OCI-LY7 (cell line): Measurements from ENCODE around the gene HMCN1. TPM values are rescaled to one million over a fixed set of nuclear protein-coding genes. Genes with fewer than 3 reads are reported as not detected.

Experiments used
- BruUV-seq: library from RNA; stranded (reverse); fragments of 400-500 nt; replicated peaks from 2 replicates; lab custom pipeline; 2021; lab: Mats Ljungman, UMichigan
- CTCF ChIA-PET: fragments of 300-600 bp; sonication (Branson Sonifier 250); formaldehyde crosslinking; loops from one replicate; lab custom pipeline; 2022; ENCODE audit warnings: antibody characterized with exemption; ENCODE audit not compliant: unreplicated experiment; lab: Charles Lee
- POLR2A ChIA-PET: fragments of 300-600 bp; sonication (Branson Sonifier 250); formaldehyde crosslinking; loops from one replicate; lab custom pipeline; 2022; ENCODE audit warnings: antibody characterized with exemption; lab: Charles Lee
- DNase-seq: peaks from one replicate; pipeline ENCODE4 v3.0.0-alpha.2; 2015; ENCODE audit warnings: low spot score
- H2AFZ ChIP-seq: fragments of 200-600 bp; sonication (generic), shearing (Covaris generic); 2 replicates; pipeline ENCODE4 v1.6.1; 2014; ENCODE audit warnings: mild to moderate bottlenecking, antibody characterized with exemption, low read length, moderate library complexity
- H3K27ac ChIP-seq: fragments of 200-600 bp; sonication (generic); 2 replicates; pipeline ENCODE4 v1.5.1; 2014; ENCODE audit warnings: mixed run types, low read depth, mild to moderate bottlenecking, moderate library complexity, low read length, inconsistent platforms; ENCODE audit not compliant: poor library complexity, severe bottlenecking
- H3K36me3 ChIP-seq: fragments of 200-600 bp; sonication (generic); 2 replicates; pipeline ENCODE4 v1.6.1; 2014; ENCODE audit warnings: mild to moderate bottlenecking, antibody characterized with exemption, low read length, moderate library complexity, mixed read lengths; ENCODE audit not compliant: insufficient read depth
- H3K4me1 ChIP-seq: fragments of 200-600 bp; sonication (generic); 2 replicates; pipeline ENCODE4 v1.5.1; 2014; ENCODE audit warnings: mild to moderate bottlenecking, low read length; ENCODE audit not compliant: insufficient read depth, poor library complexity, severe bottlenecking
- H3K4me2 ChIP-seq: fragments of 200-600 bp; sonication (generic); 2 replicates; pipeline ENCODE4 v1.6.1; 2014; ENCODE audit warnings: mild to moderate bottlenecking, low read length
- H3K4me3 ChIP-seq: fragments of 200-600 bp; sonication (generic); 2 replicates; pipeline ENCODE4 v1.5.1; 2014; ENCODE audit warnings: mild to moderate bottlenecking, low read depth, low read length; ENCODE audit not compliant: poor library complexity, severe bottlenecking
- H3K79me2 ChIP-seq: fragments of 200-600 bp; sonication (generic); 2 replicates; pipeline ENCODE4 v1.6.1; 2016; ENCODE audit warnings: low read depth, mild to moderate bottlenecking, low read length, moderate library complexity, mixed read lengths; ENCODE audit not compliant: insufficient read depth
- H3K9me2 ChIP-seq: fragments of 200-600 bp; sonication (generic); 2 replicates; pipeline ENCODE4 v1.6.1; 2016; ENCODE audit warnings: mild to moderate bottlenecking, low read length, mixed read lengths; ENCODE audit not compliant: insufficient read depth
- H3K9me3 ChIP-seq: fragments of 200-600 bp; sonication (generic); 2 replicates; pipeline ENCODE4 v1.6.1; 2014; ENCODE audit warnings: mild to moderate bottlenecking, mixed run types, low read length, mixed read lengths
- H4K20me1 ChIP-seq: fragments of 200-600 bp; sonication (generic); 2 replicates; pipeline ENCODE4 v1.6.1; 2014; ENCODE audit warnings: mild to moderate bottlenecking, antibody characterized with exemption, low read length, moderate library complexity, mixed read lengths; ENCODE audit not compliant: insufficient read depth
- CTCF ChIP-seq: fragments of 200-600 bp; sonication (generic); conservative IDR thresholded peaks from 2 replicates; pipeline ENCODE4 v1.5.1; 2014; ENCODE audit warnings: mild to moderate bottlenecking, antibody characterized with exemption, low read length, moderate library complexity, mixed read lengths
- EZH2phosphoT487 ChIP-seq: fragments of 200-600 bp; sonication (generic); IDR thresholded peaks from 2 replicates; pipeline ENCODE4 v1.6.1; 2018; ENCODE audit warnings: low read depth, borderline replicate concordance, mild to moderate bottlenecking, mixed run types, antibody characterized with exemption, low read length, moderate library complexity, mixed read lengths
- intact Hi-C: fragments of 100-400 bp; cut with micrococcal nuclease; formaldehyde crosslinking; loops from one replicate; pipeline ENCODE4 v1.10.0; 2022; ENCODE audit not compliant: unreplicated experiment
- total RNA-seq, 2 experiments: library from RNA; depleted of rRNA in 1 of 2; stranded (reverse); fragments of >200 nt in 1 of 2; shearing (Covaris generic) in 1 of 2; gene quantifications; 2 replicates each; pipeline ENCODE4 v1.2.3, GENCODE V29; 2014 to 2022

The HMCN1 gene
- total RNA-seq, 2 experiments from 2014 or later, result 0.02 TPM; not detected in 1

GRCh38 chr1:185821612-185822385 lies 87.6 kb downstream of the HMCN1 start:
- BruUV-seq, result no TSS peak
- intact Hi-C loops, result no loop called here
- Histone ChIP-seq H2AFZ (no peak overlapping the region), H3K4me3 (no peak overlapping the region), H4K20me1 (no peaks in the 10 kb centered on the region), H3K4me2 (no peak overlapping the region), H3K9me3 (no peaks in the 10 kb centered on the region), H3K4me1 (no peaks in the 10 kb centered on the region), H3K79me2 (no peaks in the 10 kb centered on the region), H3K9me2 (no peaks in the 10 kb centered on the region), H3K36me3 (no peaks in the 10 kb centered on the region), H3K27ac (no peak overlapping the region)
- ChIA-PET CTCF (no interaction called here), POLR2A (interaction anchor here (1.0 to 1.4 kb wide), 2 partner anchors 10 to 389 kb away, joined by 3 to 5 read pairs; no protein-coding TSS in a partner anchor)
- TF ChIP-seq EZH2phosphoT487 (no peak), CTCF (0 out of 2 replicates have a peak, but pooled peaks have one; percentile 33)
- DNase-seq, result no peak

- intact Hi-C loops, result no loop called here
- H3K4me3 ChIP-seq, result no peak overlapping the region
- H3K9me3 ChIP-seq, result no peaks in the 10 kb centered on the region
- H3K9me2 ChIP-seq, result no peaks in the 10 kb centered on the region
- H3K4me1 ChIP-seq, result no peaks in the 10 kb centered on the region
- no TSS peak for BruUV-seq
- H2AFZ ChIP-seq, result no peak overlapping the region
- no peak overlapping the region for H3K4me2 ChIP-seq
- TF ChIP-seq CTCF, result no peak
- DNase-seq, result no peak
- no peaks in the 10 kb centered on the region for H3K79me2 ChIP-seq
- H4K20me1 ChIP-seq, result no peaks in the 10 kb centered on the region
- H3K36me3 ChIP-seq, result no peaks in the 10 kb centered on the region
- ChIA-PET POLR2A (no interaction called here), CTCF (no interaction called here)
- H3K27ac ChIP-seq, result no peak overlapping the region
Measured at GRCh38 chr1:185823467-185823866, 89.3 kb downstream of the HMCN1 start.

- no peak overlapping the region for H3K27ac ChIP-seq
- intact Hi-C loops, result no loop called here
- H3K4me1 ChIP-seq, result no peaks in the 10 kb centered on the region
- TF ChIP-seq EZH2phosphoT487 (no peak), CTCF (no peak)
- CTCF ChIA-PET, result no interaction called here
- H3K9me2 ChIP-seq, result no peaks in the 10 kb centered on the region
- POLR2A ChIA-PET, result no interaction called here
- H3K36me3 ChIP-seq, result no peaks in the 10 kb centered on the region
- no peak overlapping the region for H3K4me2 ChIP-seq
- no peak overlapping the region for H3K4me3 ChIP-seq
- BruUV-seq, result no TSS peak
- no peaks in the 10 kb centered on the region for H4K20me1 ChIP-seq
- H2AFZ ChIP-seq, result no peak overlapping the region
- H3K9me3 ChIP-seq, result no peaks in the 10 kb centered on the region
- DNase-seq, result no peak
- no peaks in the 10 kb centered on the region for H3K79me2 ChIP-seq
Measured at GRCh38 chr1:185824106-185824505, 89.9 kb downstream of the HMCN1 start.
